ENCODE measurements around the gene ZNF641.
A peak's percentile ranks its signal among the peaks of the same experiment; 100 is the strongest.

- TF ChIP-seq CTCF (IDR thresholded peaks at IDR 0.05) (no peak), POLR2A (IDR thresholded peaks at IDR 0.05) (peak; percentile 19)
These were observed at the start of gene ZNF641 for GRCh38 chr12:48350249-48351021.
